Astrocyte (in vitro differentiated cells and primary cell): ENCODE results near the gene SEH1L. TPM values are rescaled to one million over a fixed set of nuclear protein-coding genes. Genes with fewer than 3 reads are reported as not detected.

Experiments used
- DNase-seq: peaks from one replicate; pipeline ENCODE4 v3.0.0-alpha.2; 2010; ENCODE audit warnings: low read depth
- FAIRE-seq: peaks from 2 replicates; lab custom pipeline; 2011; peaks lifted over from hg19 to GRCh38; lab: Jason Lieb, UNC
- H2AFZ ChIP-seq: 2 replicates; pipeline ENCODE4 v1.6.0; 2012; ENCODE audit warnings: low read depth, low read length, inconsistent platforms
- H3K27ac ChIP-seq: 2 replicates; pipeline ENCODE4 v1.5.1; 2011; ENCODE audit warnings: low read depth, low read length, inconsistent platforms
- H3K27me3 ChIP-seq: 2 replicates; pipeline ENCODE4 v1.6.0; 2011; ENCODE audit warnings: low read length, inconsistent platforms; ENCODE audit not compliant: insufficient read depth
- H3K36me3 ChIP-seq: 2 replicates; pipeline ENCODE4 v1.5.1; 2011; ENCODE audit warnings: low read length, inconsistent platforms; ENCODE audit not compliant: insufficient read depth
- H3K4me1 ChIP-seq: 2 replicates; pipeline ENCODE4 v1.5.1; 2011; ENCODE audit warnings: low read length, inconsistent platforms; ENCODE audit not compliant: insufficient read depth
- H3K4me2 ChIP-seq: 2 replicates; pipeline ENCODE4 v1.6.0; 2012; ENCODE audit warnings: low read length, inconsistent platforms
- H3K4me3 ChIP-seq: 2 replicates; pipeline ENCODE4 v1.5.1; 2011; ENCODE audit warnings: low read depth, mild to moderate bottlenecking, low read length, inconsistent platforms; ENCODE audit not compliant: insufficient read depth
- H3K79me2 ChIP-seq: 2 replicates; pipeline ENCODE4 v1.6.0; 2012; ENCODE audit warnings: mild to moderate bottlenecking, low read length, inconsistent platforms; ENCODE audit not compliant: insufficient read depth
- H3K9ac ChIP-seq: 2 replicates; pipeline ENCODE4 v1.6.0; 2012; ENCODE audit warnings: mild to moderate bottlenecking, low read length, inconsistent platforms
- H3K9me3 ChIP-seq: 2 replicates; pipeline ENCODE4 v1.5.1; 2012; ENCODE audit warnings: low read depth, mild to moderate bottlenecking, low read length, inconsistent platforms; ENCODE audit not compliant: insufficient read depth
- H4K20me1 ChIP-seq: 2 replicates; pipeline ENCODE4 v1.6.0; 2012; ENCODE audit warnings: low read length, inconsistent platforms; ENCODE audit not compliant: insufficient read depth
- H3K27ac Mint-ChIP-seq: one replicate; pipeline ENCODE4 v1.8.0; 2021; ENCODE audit warnings: mild to moderate bottlenecking, mixed read lengths; ENCODE audit not compliant: unreplicated experiment
- H3K27me3 Mint-ChIP-seq: one replicate; pipeline ENCODE4 v1.8.0; 2021; ENCODE audit warnings: low read depth, mixed read lengths; ENCODE audit not compliant: unreplicated experiment
- H3K36me3 Mint-ChIP-seq: one replicate; pipeline ENCODE4 v1.8.0; 2021; ENCODE audit warnings: low read depth, mixed read lengths; ENCODE audit not compliant: unreplicated experiment
- H3K4me1 Mint-ChIP-seq: one replicate; pipeline ENCODE4 v1.8.0; 2021; ENCODE audit warnings: low read depth, mixed read lengths; ENCODE audit not compliant: unreplicated experiment
- H3K4me3 Mint-ChIP-seq: one replicate; pipeline ENCODE4 v1.8.0; 2021; ENCODE audit warnings: mild to moderate bottlenecking, moderate library complexity, mixed read lengths; ENCODE audit not compliant: unreplicated experiment
- H3K9me3 Mint-ChIP-seq: one replicate; pipeline ENCODE4 v1.8.0; 2021; ENCODE audit warnings: mild to moderate bottlenecking, mixed read lengths; ENCODE audit not compliant: unreplicated experiment
- EZH2 ChIP-seq: IDR thresholded peaks from 2 replicates; pipeline ENCODE4 v1.6.1; 2012; ENCODE audit warnings: mild to moderate bottlenecking, low read length, inconsistent platforms; ENCODE audit not compliant: insufficient read depth
- total RNA-seq: library from RNA; stranded (reverse); gene quantifications from 2 replicates; pipeline ENCODE4 v1.2.1, GENCODE V29; 2021
- TF ChIP-seq, protein P1 (sequence below): IDR thresholded peaks from 2 replicates; pipeline ENCODE4 v1.5.1; 2011; ENCODE audit warnings: low read depth, mild to moderate bottlenecking, inconsistent platforms, low read length, moderate library complexity; ENCODE audit not compliant: insufficient read depth

Gene SEH1L
- total RNA-seq, 1 donor from 2014 or later, result 43.9 TPM

DNA sequence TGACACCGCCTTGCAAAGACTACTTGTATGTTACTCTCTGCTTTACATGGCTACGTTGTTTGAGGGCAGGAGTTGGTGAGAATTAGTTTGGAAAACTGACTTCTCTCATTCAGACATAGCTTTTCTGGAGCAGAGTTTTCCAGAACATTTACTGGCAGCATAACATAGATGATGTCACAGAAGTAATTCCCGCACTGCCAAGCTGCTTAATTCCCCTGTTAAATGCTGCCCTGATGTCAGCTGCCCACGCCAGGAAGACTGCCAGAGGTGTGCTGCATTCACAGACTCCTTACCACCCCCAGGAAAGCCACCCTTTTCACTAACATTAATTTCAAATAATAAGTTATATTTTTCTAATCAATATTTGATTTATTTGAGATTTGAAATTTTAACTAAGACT, 39.1 kb upstream of the SEH1L start:
- no peak overlapping the region for H3K4me2 ChIP-seq
- H3K4me3 ChIP-seq, result no peak overlapping the region
- TF ChIP-seq, protein P1, sequence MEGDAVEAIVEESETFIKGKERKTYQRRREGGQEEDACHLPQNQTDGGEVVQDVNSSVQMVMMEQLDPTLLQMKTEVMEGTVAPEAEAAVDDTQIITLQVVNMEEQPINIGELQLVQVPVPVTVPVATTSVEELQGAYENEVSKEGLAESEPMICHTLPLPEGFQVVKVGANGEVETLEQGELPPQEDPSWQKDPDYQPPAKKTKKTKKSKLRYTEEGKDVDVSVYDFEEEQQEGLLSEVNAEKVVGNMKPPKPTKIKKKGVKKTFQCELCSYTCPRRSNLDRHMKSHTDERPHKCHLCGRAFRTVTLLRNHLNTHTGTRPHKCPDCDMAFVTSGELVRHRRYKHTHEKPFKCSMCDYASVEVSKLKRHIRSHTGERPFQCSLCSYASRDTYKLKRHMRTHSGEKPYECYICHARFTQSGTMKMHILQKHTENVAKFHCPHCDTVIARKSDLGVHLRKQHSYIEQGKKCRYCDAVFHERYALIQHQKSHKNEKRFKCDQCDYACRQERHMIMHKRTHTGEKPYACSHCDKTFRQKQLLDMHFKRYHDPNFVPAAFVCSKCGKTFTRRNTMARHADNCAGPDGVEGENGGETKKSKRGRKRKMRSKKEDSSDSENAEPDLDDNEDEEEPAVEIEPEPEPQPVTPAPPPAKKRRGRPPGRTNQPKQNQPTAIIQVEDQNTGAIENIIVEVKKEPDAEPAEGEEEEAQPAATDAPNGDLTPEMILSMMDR, result no peak
- TF ChIP-seq EZH2, result no peak
- no peak overlapping the region for H3K27ac ChIP-seq
- peak; percentile 7 for DNase-seq
- no peaks in the 10 kb centered on the region for H3K79me2 ChIP-seq
- H3K36me3 ChIP-seq, result no peaks in the 10 kb centered on the region
- no peak for FAIRE-seq
- H3K27ac Mint-ChIP-seq, result no peak overlapping the region
- H2AFZ ChIP-seq, result no peak overlapping the region
- peaks cover 14% of the 10 kb centered on the region for H3K4me1 ChIP-seq
- H3K9ac ChIP-seq, result no peak overlapping the region
- H3K4me1 Mint-ChIP-seq, result no peaks in the 10 kb centered on the region
- H3K4me3 Mint-ChIP-seq, result no peak overlapping the region
- peaks cover 13% of the 10 kb centered on the region for H3K27me3 ChIP-seq
- H3K27me3 Mint-ChIP-seq, result peaks cover 6% of the 10 kb centered on the region
- no peaks in the 10 kb centered on the region for H3K36me3 Mint-ChIP-seq
- H3K9me3 Mint-ChIP-seq, result peaks cover 3% of the 10 kb centered on the region
- H4K20me1 ChIP-seq, result no peaks in the 10 kb centered on the region
- peaks cover 8% of the 10 kb centered on the region for H3K9me3 ChIP-seq

- Mint-ChIP-seq H3K27me3 (no peaks in the 10 kb centered on the region), H3K36me3 (no peaks in the 10 kb centered on the region), H3K27ac (no peak overlapping the region), H3K9me3 (peaks cover 5% of the 10 kb centered on the region), H3K4me1 (no peaks in the 10 kb centered on the region), H3K4me3 (no peak overlapping the region)
- peak; percentile 36 for DNase-seq
- FAIRE-seq, result no peak
- Histone ChIP-seq H3K36me3 (no peaks in the 10 kb centered on the region), H3K4me3 (peak overlapping the region; percentile 45), H3K9ac (no peak overlapping the region), H3K4me2 (peak overlapping the region; percentile 85), H3K79me2 (no peaks in the 10 kb centered on the region), H3K4me1 (peaks cover 14% of the 10 kb centered on the region), H4K20me1 (no peaks in the 10 kb centered on the region), H3K27me3 (peaks cover 9% of the 10 kb centered on the region), H3K9me3 (peaks cover 8% of the 10 kb centered on the region), H2AFZ (peak overlapping the region; percentile 95), H3K27ac (no peak overlapping the region)
- TF ChIP-seq, protein P1, result no peak
- TF ChIP-seq EZH2, result no peak
Measured at GRCh38 chr18:12911025-12911928, 36.5 kb upstream of the SEH1L start.
